Measurements from ENCODE around the gene ZNF470. TPM values are rescaled to one million over a fixed set of nuclear protein-coding genes. Genes with fewer than 3 reads are reported as not detected.
A peak's percentile ranks its signal among the peaks of the same experiment; 100 is the strongest.

ZNF470 gene
- polyA plus RNA-seq, 3 donors = 8.5 to 11.9 (median 10.9) TPM

GRCh38 chr19:56594783-56595547 lies 27.7 kb downstream of the ZNF470 start, which contains the start of gene ZNF71:
Gene ZNF71, plus strand, starts transcription at chr19:56595302. Its CDS starts 6,257 bp downstream, at chr19:56601559.
- DNase-seq (ENCODE audit: extremely low read depth in 1 of 11, low read depth in 9 of 11, low spot score in 4 of 11) = peak; percentile 68 to 89 (median 85)

GRCh38 chr19:56595548-56595899 lies 28.3 kb downstream of the ZNF470 start:
- DNase-seq (ENCODE audit: extremely low read depth in 1 of 11, low read depth in 9 of 11, low spot score in 4 of 11) = peak in 1 of 11 donors; percentile 9

- DNase-seq (ENCODE audit: extremely low read depth in 1 of 11, low read depth in 9 of 11, low spot score in 4 of 11) = no peak
Measured at GRCh38 chr19:56596676-56597075, 29.4 kb downstream of the ZNF470 start.

GRCh38 chr19:56597696-56598095 lies 30.4 kb downstream of the ZNF470 start:
- DNase-seq (ENCODE audit: extremely low read depth in 1 of 11, low read depth in 9 of 11, low spot score in 4 of 11) = no peak

GRCh38 chr19:56601375-56601774 lies 34.1 kb downstream of the ZNF470 start:
- DNase-seq (ENCODE audit: extremely low read depth in 1 of 11, low read depth in 9 of 11, low spot score in 4 of 11) = no peak

- no peak for DNase-seq (ENCODE audit: extremely low read depth in 1 of 11, low read depth in 9 of 11, low spot score in 4 of 11)
Measured at GRCh38 chr19:56603829-56604228, 36.6 kb downstream of the ZNF470 start.

- DNase-seq (ENCODE audit: extremely low read depth in 1 of 11, low read depth in 9 of 11, low spot score in 4 of 11) = no peak
Measured at GRCh38 chr19:56608274-56608964, 41.2 kb downstream of the ZNF470 start.

- no peak for DNase-seq (ENCODE audit: extremely low read depth in 1 of 11, low read depth in 9 of 11, low spot score in 4 of 11)
Measured at GRCh38 chr19:56611288-56611687, 44.0 kb downstream of the ZNF470 start.

GRCh38 chr19:56612737-56613136 lies 45.5 kb downstream of the ZNF470 start:
- no peak for DNase-seq (ENCODE audit: extremely low read depth in 1 of 11, low read depth in 9 of 11, low spot score in 4 of 11)

GRCh38 chr19:56613639-56614038 lies 46.4 kb downstream of the ZNF470 start:
- DNase-seq (ENCODE audit: extremely low read depth in 1 of 11, low read depth in 9 of 11, low spot score in 4 of 11) = no peak

- no peak for DNase-seq (ENCODE audit: extremely low read depth in 1 of 11, low read depth in 9 of 11, low spot score in 4 of 11)
Measured at GRCh38 chr19:56617531-56617930, 50.3 kb downstream of the ZNF470 start.

- DNase-seq (ENCODE audit: extremely low read depth in 1 of 11, low read depth in 9 of 11, low spot score in 4 of 11) = peak in 7 of 11 donors; percentile 12 to 44 (median 29)
Measured at GRCh38 chr19:56619121-56619520, 51.9 kb downstream of the ZNF470 start.

GRCh38 chr19:56622374-56622773 lies 55.1 kb downstream of the ZNF470 start:
- no peak for DNase-seq (ENCODE audit: extremely low read depth in 1 of 11, low read depth in 9 of 11, low spot score in 4 of 11)

- no peak for DNase-seq (ENCODE audit: extremely low read depth in 1 of 11, low read depth in 9 of 11, low spot score in 4 of 11)
Measured at GRCh38 chr19:56623006-56623405, 55.7 kb downstream of the ZNF470 start.

GRCh38 chr19:56625708-56626107 lies 58.4 kb downstream of the ZNF470 start:
- DNase-seq (ENCODE audit: extremely low read depth in 1 of 11, low read depth in 9 of 11, low spot score in 4 of 11) = no peak

GRCh38 chr19:56633021-56633420 lies 65.8 kb downstream of the ZNF470 start:
- no peak for DNase-seq (ENCODE audit: extremely low read depth in 1 of 11, low read depth in 9 of 11, low spot score in 4 of 11)

GRCh38 chr19:56637976-56638555 lies 70.8 kb downstream of the ZNF470 start:
- peak; percentile 83 to 94 (median 91) for DNase-seq (ENCODE audit: extremely low read depth in 1 of 11, low read depth in 9 of 11, low spot score in 4 of 11)
